GM23338 (cell line): ENCODE results near the gene RAB11FIP4. TPM values are rescaled to one million over a fixed set of nuclear protein-coding genes. Genes with fewer than 3 reads are reported as not detected.

Source experiments
- ATAC-seq: fragments of 200-7000 bp; cut with Tn5 transposase; 3 replicates; pipeline ENCODE4 v1.9.1; 2020
- DNase-seq: peaks from one replicate; pipeline ENCODE4 v3.0.0-alpha.2; 2015; ENCODE audit warnings: low spot score
- H2AFZ ChIP-seq: fragments of 200-600 bp; sonication (generic); 2 replicates; pipeline ENCODE4 v1.8.0; 2016; ENCODE audit warnings: antibody characterized with exemption, mild to moderate bottlenecking, moderate library complexity
- H3F3A ChIP-seq: fragments of 200-600 bp; sonication (generic); replicated peaks from 2 replicates; pipeline ENCODE4 v1.8.0; 2017; ENCODE audit warnings: antibody characterized with exemption, mixed run types, low read depth
- H3K27ac ChIP-seq: fragments of 200-600 bp; sonication (generic); 2 replicates; pipeline ENCODE4 v1.6.1; 2016; ENCODE audit warnings: low read depth
- H3K27me3 ChIP-seq: fragments of 200-600 bp; sonication (generic); 2 replicates; pipeline ENCODE4 v1.8.0; 2016; ENCODE audit warnings: mild to moderate bottlenecking, mixed run types, moderate library complexity; ENCODE audit not compliant: insufficient read depth
- H3K36me3 ChIP-seq: fragments of 200-600 bp; sonication (generic); 2 replicates; pipeline ENCODE4 v1.8.0; 2016; ENCODE audit warnings: mild to moderate bottlenecking; ENCODE audit not compliant: insufficient read depth
- H3K4me1 ChIP-seq: fragments of 200-600 bp; sonication (generic); 2 replicates; pipeline ENCODE4 v1.8.0; 2016; ENCODE audit warnings: mild to moderate bottlenecking, moderate library complexity; ENCODE audit not compliant: insufficient read depth
- H3K4me2 ChIP-seq: fragments of 200-600 bp; sonication (generic); 2 replicates; pipeline ENCODE4 v1.7.1; 2017; ENCODE audit warnings: mixed run types
- H3K4me3 ChIP-seq: fragments of 200-600 bp; sonication (generic); 2 replicates; pipeline ENCODE4 v1.6.1; 2016; ENCODE audit warnings: mixed run types
- H3K79me2 ChIP-seq: fragments of 200-600 bp; sonication (generic); replicated peaks from 2 replicates; pipeline ENCODE4 v1.8.0; 2017; ENCODE audit warnings: mild to moderate bottlenecking; ENCODE audit not compliant: insufficient read depth
- H3K9me2 ChIP-seq: fragments of 200-600 bp; sonication (generic); 2 replicates; pipeline ENCODE4 v1.8.0; 2017; ENCODE audit not compliant: insufficient read depth
- H4K20me1 ChIP-seq: fragments of 200-600 bp; sonication (generic); replicated peaks from 2 replicates; pipeline ENCODE4 v1.8.0; 2017; ENCODE audit warnings: mild to moderate bottlenecking; ENCODE audit not compliant: insufficient read depth
- H3K27ac Mint-ChIP-seq: 2 replicates; pipeline ENCODE4 v1.8.0; 2020; ENCODE audit warnings: inconsistent platforms, mild to moderate bottlenecking, moderate library complexity, mixed read lengths
- H3K27me3 Mint-ChIP-seq: 3 replicates; pipeline ENCODE4 v1.8.0; 2022; ENCODE audit warnings: low read depth, mild to moderate bottlenecking, moderate library complexity, mixed read lengths, inconsistent platforms; ENCODE audit not compliant: insufficient read depth, poor library complexity
- H3K36me3 Mint-ChIP-seq: 3 replicates; pipeline ENCODE4 v1.8.0; 2021; ENCODE audit warnings: low read depth, mild to moderate bottlenecking, inconsistent platforms, moderate library complexity, mixed read lengths
- H3K4me1 Mint-ChIP-seq: 3 replicates; pipeline ENCODE4 v1.8.0; 2020; ENCODE audit warnings: mild to moderate bottlenecking, inconsistent platforms, mixed read lengths
- H3K4me3 Mint-ChIP-seq: 3 replicates; pipeline ENCODE4 v1.8.0; 2021; ENCODE audit warnings: moderate library complexity, mild to moderate bottlenecking, inconsistent platforms, mixed read lengths
- H3K9me3 Mint-ChIP-seq: 3 replicates; pipeline ENCODE4 v1.8.0; 2020; ENCODE audit warnings: moderate library complexity, mild to moderate bottlenecking, inconsistent platforms, mixed read lengths
- CREB1 ChIP-seq: fragments of 250-450 bp; sonication (Bioruptor Pico); IDR thresholded peaks from 2 replicates; pipeline ENCODE4 v1.5.0; 2020; ENCODE audit warnings: low read depth, mild to moderate bottlenecking, moderate library complexity
- CTCF ChIP-seq, 2 experiments: fragments of 200-600 bp in 1 of 2; sonication (generic) in 1 of 2; conservative IDR thresholded peaks; 2 replicates each; pipeline versions ENCODE4 v1.5.1 to v1.6.1; 2016 to 2017; ENCODE audit warnings: antibody characterized with exemption in 2 of 2, low read depth in 2 of 2, mild to moderate bottlenecking in 2 of 2, moderate library complexity in 1 of 2
- ETS1 ChIP-seq: IDR thresholded peaks from 2 replicates; pipeline ENCODE4 v1.6.1; 2016; ENCODE audit warnings: antibody characterized with exemption
- EZH2 ChIP-seq: fragments of 200-600 bp; sonication (generic); IDR thresholded peaks from one replicate; pipeline ENCODE4 v1.8.0; 2017; ENCODE audit warnings: antibody characterized with exemption, mild to moderate bottlenecking, low read depth; ENCODE audit not compliant: unreplicated experiment
- EZH2phosphoT487 ChIP-seq: fragments of 200-600 bp; sonication (generic); IDR thresholded peaks from one replicate; pipeline ENCODE4 v1.8.1; 2018; ENCODE audit warnings: antibody characterized with exemption; ENCODE audit not compliant: unreplicated experiment
- JUNB ChIP-seq: IDR thresholded peaks from one replicate; pipeline ENCODE4 v1.6.1; 2016; ENCODE audit warnings: antibody characterized with exemption; ENCODE audit not compliant: unreplicated experiment
- NANOG ChIP-seq: IDR thresholded peaks from 2 replicates; pipeline ENCODE4 v1.6.1; 2016; ENCODE audit warnings: antibody characterized with exemption, borderline replicate concordance
- POLR2AphosphoS5 ChIP-seq: IDR thresholded peaks from 2 replicates; pipeline ENCODE4 v1.6.1; 2016; ENCODE audit warnings: antibody characterized with exemption, low read depth
- REST ChIP-seq: IDR thresholded peaks from one replicate; pipeline ENCODE4 v1.6.1; 2018; ENCODE audit warnings: antibody characterized with exemption; ENCODE audit not compliant: unreplicated experiment
- STAT1 ChIP-seq: IDR thresholded peaks from one replicate; pipeline ENCODE4 v1.6.1; 2016; ENCODE audit warnings: antibody characterized with exemption; ENCODE audit not compliant: unreplicated experiment
- ZNF114 ChIP-seq: fragments of 250-450 bp; sonication (Bioruptor Pico); IDR thresholded peaks from 2 replicates; pipeline ENCODE4 v1.5.0; 2020; ENCODE audit warnings: mild to moderate bottlenecking, moderate library complexity
- ZNF331 ChIP-seq: fragments of 250-450 bp; sonication (Bioruptor Pico); IDR thresholded peaks from 2 replicates; pipeline ENCODE4 v1.5.0; 2020; ENCODE audit warnings: low read depth, mild to moderate bottlenecking, moderate library complexity
- ZNF462 ChIP-seq: fragments of 250-450 bp; sonication (Bioruptor Pico); IDR thresholded peaks from 2 replicates; pipeline ENCODE4 v1.5.0; 2020; ENCODE audit warnings: mild to moderate bottlenecking, moderate library complexity
- polyA plus RNA-seq: library from polyadenylated mRNA; unstranded; fragments of >200 nt; fragmentation: Nextera tagmentation; extraction: Ambion mirVana; gene quantifications from 2 replicates; pipeline ENCODE4 v1.2.1, GENCODE V29; 2016
- total RNA-seq: library from RNA; depleted of rRNA; stranded (reverse); fragments of >200 nt; shearing (Covaris generic); gene quantifications from 2 replicates; pipeline ENCODE4 v1.2.3, GENCODE V29; 2014

The RAB11FIP4 gene
- total and polyA plus RNA-seq, 2 experiments from 2014 or later: 26.0 to 65.6 TPM

- ATAC-seq (no peak), DNase-seq (no peak)
- H3K4me1 Mint-ChIP-seq: peaks cover 4% of the 10 kb centered on the region; the same call in 1 of the 3 replicates
- H3K9me3 Mint-ChIP-seq: no peaks in the 10 kb centered on the region; the same call in 2 of the 3 replicates
- Histone ChIP-seq H3K27me3 (peaks cover 6% of the 10 kb centered on the region; the same call in 1 of the 2 replicates), H3K27ac (no peak overlapping the region), H2AFZ (peak overlapping the region; percentile 97), H3K4me3 (peak overlapping the region; percentile 93), H4K20me1 (no peaks in the 10 kb centered on the region), H3K36me3 (no peaks in the 10 kb centered on the region), H3K79me2 (no peaks in the 10 kb centered on the region), H3K9me2 (no peaks in the 10 kb centered on the region), H3K4me2 (peak overlapping the region; percentile 97), H3F3A (peaks cover 8% of the 10 kb centered on the region; the same call in 1 of the 2 replicates), H3K4me1 (peaks cover 5% of the 10 kb centered on the region; the same call in 1 of the 2 replicates)
- H3K36me3 Mint-ChIP-seq: peaks cover 4% of the 10 kb centered on the region; the same call in 2 of the 3 replicates
- no peak overlapping the region; the same call in 1 of the 2 replicates for H3K27ac Mint-ChIP-seq
- peaks cover 12% of the 10 kb centered on the region for H3K27me3 Mint-ChIP-seq
- TF ChIP-seq STAT1 (no peak), REST (no peak), ETS1 (no peak), ZNF462 (CRISPR knock-in tag) (no peak), POLR2AphosphoS5 (no peak), JUNB (no peak), ZNF114 (CRISPR knock-in tag) (no peak), ZNF331 (CRISPR knock-in tag) (no peak), CREB1 (CRISPR knock-in tag) (no peak), EZH2 (no peak), EZH2phosphoT487 (no peak), CTCF (conservative IDR thresholded peaks at IDR 0.05; ENCODE audit: low read depth in 2 of 2) (no peak), NANOG (no peak)
- H3K4me3 Mint-ChIP-seq: peak overlapping the region; percentile 96
These were observed 157.2 kb downstream of the RAB11FIP4 start for GRCh38 chr17:31548709-31549108.
